HG03280 (cell line): ENCODE data around the gene LYSMD2.

Experiments
- ATAC-seq: cut with Tn5 transposase; IDR thresholded peaks from one replicate; pipeline ENCODE4 v1.9.1; 2021; ENCODE audit warnings: mild to moderate bottlenecking, moderate library complexity; ENCODE audit not compliant: unreplicated experiment

The LYSMD2 gene

DNA sequence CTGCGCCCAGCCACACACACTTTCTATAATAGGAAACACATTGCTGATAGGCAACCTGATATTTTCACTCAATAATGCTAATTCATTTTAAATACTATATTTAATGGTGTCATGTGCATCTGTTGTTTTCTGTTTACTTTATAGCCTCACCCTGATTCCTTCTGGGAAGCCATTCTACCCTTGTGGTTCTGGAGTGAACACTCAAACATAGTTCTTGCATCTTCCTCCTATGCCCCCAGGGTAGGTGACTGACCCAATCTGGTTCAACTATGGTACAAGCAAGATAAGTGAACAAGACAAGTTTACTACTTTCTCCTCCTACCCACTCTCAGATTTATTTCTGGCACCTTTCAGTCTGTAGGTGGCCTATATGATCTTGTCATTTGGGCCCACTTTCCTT, 60.4 kb downstream of the LYSMD2 start:
- ATAC-seq, result no peak

DNA sequence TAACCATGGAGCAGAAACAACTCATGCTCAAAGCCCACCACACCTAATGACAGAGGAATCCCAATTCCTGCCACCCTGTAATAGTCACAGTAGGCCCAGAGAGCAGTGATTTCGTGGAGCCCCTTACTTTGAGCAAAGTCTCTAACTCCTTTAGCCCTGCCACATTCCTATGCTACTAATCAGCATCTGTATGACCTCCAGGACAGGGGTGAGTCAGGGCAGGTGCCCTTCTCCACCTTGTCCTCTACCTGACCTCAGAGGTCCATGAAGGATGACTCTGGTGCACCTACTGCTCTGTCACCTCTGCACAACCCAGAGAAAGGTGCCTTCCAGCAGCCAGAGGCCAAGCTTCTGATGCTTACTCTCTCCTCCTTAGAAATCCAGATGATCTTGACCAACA, 62.2 kb downstream of the LYSMD2 start:
- no peak for ATAC-seq
